HEK293 (cell line): ENCODE measurements around the gene ABLIM2.

ENCODE experiments used
- CTCF ChIA-PET: fragments of 350-600 bp; formaldehyde crosslinking; extraction: SDS; loops from one replicate; lab custom pipeline; 2021; ENCODE audit warnings: antibody characterized with exemption; lab: Yijun Ruan, JAX
- POLR2A ChIA-PET: fragments of 300-600 bp; formaldehyde crosslinking; extraction: SDS; loops from one replicate; lab custom pipeline; 2020; ENCODE audit warnings: antibody characterized with exemption, inconsistent platforms; lab: Yijun Ruan, JAX
- H3K27ac ChIP-seq: fragments of 200-500 bp; sonication (Bioruptor generic); 2 replicates; pipeline ENCODE4 v1.5.1; 2014; ENCODE audit warnings: low read depth, low read length, control low read depth, inconsistent platforms; ENCODE audit errors: extremely low read depth
- H3K36me3 ChIP-seq, 2 experiments: fragments of 200-500 bp in 1 of 2; sonication (Bioruptor generic) in 1 of 2; 1 replicate in 1 of 2; 2 replicates in 1 of 2; pipeline ENCODE4 v1.5.1; 2014 to 2017; ENCODE audit warnings: inconsistent platforms in 2 of 2, low read length in 2 of 2; ENCODE audit not compliant: control insufficient read depth in 2 of 2, insufficient read depth in 1 of 2
- H3K4me1 ChIP-seq: fragments of 200-500 bp; sonication (Bioruptor generic); 2 replicates; pipeline ENCODE4 v1.5.1; 2014; ENCODE audit warnings: mild to moderate bottlenecking, low read length, inconsistent platforms; ENCODE audit not compliant: control insufficient read depth, insufficient read depth
- H3K4me3 ChIP-seq: 2 replicates; pipeline ENCODE4 v1.5.1; 2011; ENCODE audit warnings: low read depth, mild to moderate bottlenecking, control low read depth, low read length, moderate library complexity
- H3K9me3 ChIP-seq: fragments of 200-500 bp; sonication (Bioruptor generic); 2 replicates; pipeline ENCODE4 v1.5.1; 2014; ENCODE audit warnings: low read depth, low read length, inconsistent platforms; ENCODE audit not compliant: control insufficient read depth, insufficient read depth
- ZIC2 ChIP-seq: fragments of 450-650 bp; formaldehyde crosslinking; IDR thresholded peaks from 2 replicates; pipeline ENCODE4 v1.5.1; 2016; ENCODE audit warnings: missing biosample characterization, missing genetic modification characterization
- ZNF121 ChIP-seq: fragments of 450-650 bp; formaldehyde crosslinking; IDR thresholded peaks from 2 replicates; pipeline ENCODE4 v1.5.1; 2016; ENCODE audit warnings: missing biosample characterization, missing genetic modification characterization
- ZNF292 ChIP-seq: fragments of 450-650 bp; formaldehyde crosslinking; IDR thresholded peaks from 2 replicates; pipeline ENCODE4 v1.5.1; 2016; ENCODE audit warnings: low read depth, missing biosample characterization, missing genetic modification characterization, borderline replicate concordance
- ZNF629 ChIP-seq: fragments of 450-650 bp; formaldehyde crosslinking; IDR thresholded peaks from 2 replicates; pipeline ENCODE4 v1.5.1; 2017; ENCODE audit warnings: missing biosample characterization, missing genetic modification characterization
- ZNF654 ChIP-seq: fragments of 450-650 bp; formaldehyde crosslinking; IDR thresholded peaks from 2 replicates; pipeline ENCODE4 v1.5.1; 2016; ENCODE audit warnings: low read depth, missing biosample characterization, missing genetic modification characterization
- ZNF843 ChIP-seq: fragments of 450-650 bp; formaldehyde crosslinking; IDR thresholded peaks from 2 replicates; pipeline ENCODE4 v1.5.1; 2016; ENCODE audit warnings: missing biosample characterization, missing genetic modification characterization
- ZSCAN16 ChIP-seq: fragments of 450-650 bp; formaldehyde crosslinking; IDR thresholded peaks from 2 replicates; pipeline ENCODE4 v1.5.1; 2016; ENCODE audit warnings: missing biosample characterization, missing genetic modification characterization
- TF ChIP-seq, protein P1 (sequence below): fragments of 450-650 bp; formaldehyde crosslinking; IDR thresholded peaks from 2 replicates; pipeline ENCODE4 v1.5.0; 2017; ENCODE audit warnings: missing biosample characterization, missing genetic modification characterization, borderline replicate concordance
- TF ChIP-seq, protein P2 (sequence below): fragments of 450-650 bp; formaldehyde crosslinking; IDR thresholded peaks from 2 replicates; pipeline ENCODE4 v1.5.1; 2016; ENCODE audit warnings: missing biosample characterization, missing genetic modification characterization
- TF ChIP-seq, protein P3 (sequence below): fragments of 450-650 bp; formaldehyde crosslinking; IDR thresholded peaks from 2 replicates; pipeline ENCODE4 v1.5.1; 2016; ENCODE audit warnings: missing biosample characterization, missing genetic modification characterization
- TF ChIP-seq, protein P4 (sequence below): fragments of 450-650 bp; formaldehyde crosslinking; IDR thresholded peaks from 2 replicates; pipeline ENCODE4 v1.5.1; 2017; ENCODE audit warnings: missing biosample characterization, missing genetic modification characterization

Gene ABLIM2

DNA sequence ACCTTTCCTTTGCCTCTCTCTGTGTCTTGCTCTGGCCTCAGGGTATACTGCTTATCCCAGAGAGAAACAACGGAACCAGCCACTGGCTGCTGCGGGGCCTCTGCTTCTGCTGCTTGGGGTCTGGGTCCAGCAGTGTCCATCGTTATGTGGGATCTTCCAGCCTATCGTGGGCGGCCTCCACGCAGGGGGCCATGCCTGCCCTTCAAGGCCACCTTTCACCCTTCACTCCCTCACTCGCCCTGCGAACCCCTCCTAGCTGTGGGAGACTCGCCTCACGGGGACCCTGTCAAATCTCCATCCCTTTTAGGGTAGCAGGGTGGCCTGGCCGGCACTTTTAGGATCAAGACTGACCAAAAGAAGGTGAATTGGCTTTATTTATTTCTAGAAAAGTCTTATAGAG is 19.3 kb upstream of the ABLIM2 start (continued):
- TF ChIP-seq, protein P1, sequence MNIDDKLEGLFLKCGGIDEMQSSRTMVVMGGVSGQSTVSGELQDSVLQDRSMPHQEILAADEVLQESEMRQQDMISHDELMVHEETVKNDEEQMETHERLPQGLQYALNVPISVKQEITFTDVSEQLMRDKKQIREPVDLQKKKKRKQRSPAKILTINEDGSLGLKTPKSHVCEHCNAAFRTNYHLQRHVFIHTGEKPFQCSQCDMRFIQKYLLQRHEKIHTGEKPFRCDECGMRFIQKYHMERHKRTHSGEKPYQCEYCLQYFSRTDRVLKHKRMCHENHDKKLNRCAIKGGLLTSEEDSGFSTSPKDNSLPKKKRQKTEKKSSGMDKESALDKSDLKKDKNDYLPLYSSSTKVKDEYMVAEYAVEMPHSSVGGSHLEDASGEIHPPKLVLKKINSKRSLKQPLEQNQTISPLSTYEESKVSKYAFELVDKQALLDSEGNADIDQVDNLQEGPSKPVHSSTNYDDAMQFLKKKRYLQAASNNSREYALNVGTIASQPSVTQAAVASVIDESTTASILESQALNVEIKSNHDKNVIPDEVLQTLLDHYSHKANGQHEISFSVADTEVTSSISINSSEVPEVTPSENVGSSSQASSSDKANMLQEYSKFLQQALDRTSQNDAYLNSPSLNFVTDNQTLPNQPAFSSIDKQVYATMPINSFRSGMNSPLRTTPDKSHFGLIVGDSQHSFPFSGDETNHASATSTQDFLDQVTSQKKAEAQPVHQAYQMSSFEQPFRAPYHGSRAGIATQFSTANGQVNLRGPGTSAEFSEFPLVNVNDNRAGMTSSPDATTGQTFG (tag by site-specific recombination), result no peak

DNA sequence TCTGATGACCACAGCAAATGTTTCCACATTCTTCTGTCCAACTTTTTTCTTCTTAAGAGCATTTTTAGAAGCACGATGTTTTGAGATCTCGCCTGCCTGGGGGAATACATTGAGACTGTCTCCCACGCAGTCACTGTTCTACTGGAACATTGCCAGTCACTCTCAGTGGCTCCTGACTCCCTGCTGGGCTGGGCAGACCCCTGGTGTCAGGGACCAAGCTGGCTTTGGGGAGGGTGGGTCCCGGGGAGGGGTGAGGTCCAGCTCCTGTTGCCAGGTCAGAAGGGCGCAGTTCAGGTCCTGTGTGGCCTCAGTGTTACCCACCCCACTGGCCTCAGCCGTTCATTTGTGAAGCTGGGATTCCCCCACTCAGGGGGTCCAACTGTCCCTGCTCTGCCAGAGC is 18.9 kb upstream of the ABLIM2 start:
- POLR2A ChIA-PET, result interaction anchor here (0.6 to 1.1 kb wide), 2 partner anchors 13 to 21 kb away, joined by 3 read pairs; partner anchors contain the start of gene SH3TC1
- H3K4me3 ChIP-seq, result no peak overlapping the region
- H3K9me3 ChIP-seq, result no peaks in the 10 kb centered on the region
- no peaks in the 10 kb centered on the region for H3K4me1 ChIP-seq
- TF ChIP-seq, protein P2, sequence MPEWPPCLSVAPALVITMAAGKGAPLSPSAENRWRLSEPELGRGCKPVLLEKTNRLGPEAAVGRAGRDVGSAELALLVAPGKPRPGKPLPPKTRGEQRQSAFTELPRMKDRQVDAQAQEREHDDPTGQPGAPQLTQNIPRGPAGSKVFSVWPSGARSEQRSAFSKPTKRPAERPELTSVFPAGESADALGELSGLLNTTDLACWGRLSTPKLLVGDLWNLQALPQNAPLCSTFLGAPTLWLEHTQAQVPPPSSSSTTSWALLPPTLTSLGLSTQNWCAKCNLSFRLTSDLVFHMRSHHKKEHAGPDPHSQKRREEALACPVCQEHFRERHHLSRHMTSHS (tag by site-specific recombination), result no peak
- 0 out of 2 replicates have a peak, but pooled peaks have one; percentile 15 for TF ChIP-seq ZIC2 (tag by site-specific recombination)
- no peaks in the 10 kb centered on the region for H3K36me3 ChIP-seq
- CTCF ChIA-PET, result interaction anchor here (0.5 to 4.4 kb wide), 23 partner anchors 9 to 240 kb away, joined by 3 to 47 read pairs (median 5); partner anchors contain the start of gene SH3TC1
- H3K27ac ChIP-seq, result no peak overlapping the region

DNA sequence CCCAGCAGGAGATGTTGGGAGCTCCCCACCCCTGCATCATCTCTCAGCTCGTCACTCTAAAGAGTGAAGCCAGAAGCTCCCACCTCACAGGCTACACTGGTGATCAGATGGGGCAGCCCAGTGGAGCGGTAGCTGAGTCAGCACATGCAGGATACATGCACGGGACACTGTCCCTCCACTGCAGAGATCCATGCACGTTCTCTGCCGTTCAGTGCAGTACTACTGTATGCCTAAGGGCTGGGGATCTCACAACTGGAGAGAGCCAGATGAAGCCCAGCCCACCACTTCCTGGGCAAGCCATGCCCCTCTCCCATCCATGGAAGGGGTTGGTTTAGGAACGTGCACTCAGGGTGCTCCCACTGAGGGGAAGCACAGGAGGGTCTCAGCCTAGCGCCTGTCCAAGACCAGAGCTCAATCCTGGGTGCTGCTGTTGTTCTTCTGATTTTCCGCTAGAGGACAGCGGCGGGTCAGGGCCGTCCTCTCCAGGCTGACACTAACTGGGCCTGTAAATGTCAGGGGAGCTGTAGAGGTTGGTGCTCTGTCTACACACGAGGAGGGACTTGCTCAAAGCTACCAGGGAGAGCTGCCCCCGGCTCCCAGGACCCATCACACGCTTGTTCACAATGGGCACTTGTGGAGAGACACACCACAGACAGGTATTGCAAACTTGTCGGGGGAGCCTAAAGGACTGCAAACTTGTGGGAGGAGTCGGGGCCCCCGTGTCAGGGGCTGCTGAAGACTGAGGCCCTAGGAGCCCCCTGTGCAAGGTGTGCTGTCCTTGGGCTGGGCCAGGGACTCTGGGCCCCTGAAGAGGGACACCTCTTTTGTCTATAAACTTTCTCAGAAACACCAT is 18.2 kb upstream of the ABLIM2 start:
- POLR2A ChIA-PET, result interaction anchor here (0.6 to 1.1 kb wide), 3 partner anchors 14 to 48 kb away, joined by 3 read pairs; partner anchors contain the start of gene SH3TC1

More for the DNA sequence above, 18.2 kb upstream of the ABLIM2 start:
- Histone ChIP-seq H3K9me3 (no peaks in the 10 kb centered on the region), H3K4me1 (no peaks in the 10 kb centered on the region), H3K27ac (no peak overlapping the region), H3K4me3 (no peak overlapping the region), H3K36me3 (no peaks in the 10 kb centered on the region)
- CTCF ChIA-PET, result interaction anchor here (0.5 to 4.4 kb wide), 28 partner anchors 10 to 325 kb away, joined by 3 to 47 read pairs (median 4); partner anchors contain the start of gene SH3TC1
- TF ChIP-seq ZNF654 (tag by site-specific recombination), result peak; percentile 68
- no peak for TF ChIP-seq ZNF629 (tag by site-specific recombination)
- peak; percentile 79 for TF ChIP-seq ZNF121
- TF ChIP-seq, protein P3, sequence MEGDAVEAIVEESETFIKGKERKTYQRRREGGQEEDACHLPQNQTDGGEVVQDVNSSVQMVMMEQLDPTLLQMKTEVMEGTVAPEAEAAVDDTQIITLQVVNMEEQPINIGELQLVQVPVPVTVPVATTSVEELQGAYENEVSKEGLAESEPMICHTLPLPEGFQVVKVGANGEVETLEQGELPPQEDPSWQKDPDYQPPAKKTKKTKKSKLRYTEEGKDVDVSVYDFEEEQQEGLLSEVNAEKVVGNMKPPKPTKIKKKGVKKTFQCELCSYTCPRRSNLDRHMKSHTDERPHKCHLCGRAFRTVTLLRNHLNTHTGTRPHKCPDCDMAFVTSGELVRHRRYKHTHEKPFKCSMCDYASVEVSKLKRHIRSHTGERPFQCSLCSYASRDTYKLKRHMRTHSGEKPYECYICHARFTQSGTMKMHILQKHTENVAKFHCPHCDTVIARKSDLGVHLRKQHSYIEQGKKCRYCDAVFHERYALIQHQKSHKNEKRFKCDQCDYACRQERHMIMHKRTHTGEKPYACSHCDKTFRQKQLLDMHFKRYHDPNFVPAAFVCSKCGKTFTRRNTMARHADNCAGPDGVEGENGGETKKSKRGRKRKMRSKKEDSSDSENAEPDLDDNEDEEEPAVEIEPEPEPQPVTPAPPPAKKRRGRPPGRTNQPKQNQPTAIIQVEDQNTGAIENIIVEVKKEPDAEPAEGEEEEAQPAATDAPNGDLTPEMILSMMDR (tag by site-specific recombination), result peak; percentile 59; the same call in 1 of the 2 replicates
- TF ChIP-seq, protein P4, sequence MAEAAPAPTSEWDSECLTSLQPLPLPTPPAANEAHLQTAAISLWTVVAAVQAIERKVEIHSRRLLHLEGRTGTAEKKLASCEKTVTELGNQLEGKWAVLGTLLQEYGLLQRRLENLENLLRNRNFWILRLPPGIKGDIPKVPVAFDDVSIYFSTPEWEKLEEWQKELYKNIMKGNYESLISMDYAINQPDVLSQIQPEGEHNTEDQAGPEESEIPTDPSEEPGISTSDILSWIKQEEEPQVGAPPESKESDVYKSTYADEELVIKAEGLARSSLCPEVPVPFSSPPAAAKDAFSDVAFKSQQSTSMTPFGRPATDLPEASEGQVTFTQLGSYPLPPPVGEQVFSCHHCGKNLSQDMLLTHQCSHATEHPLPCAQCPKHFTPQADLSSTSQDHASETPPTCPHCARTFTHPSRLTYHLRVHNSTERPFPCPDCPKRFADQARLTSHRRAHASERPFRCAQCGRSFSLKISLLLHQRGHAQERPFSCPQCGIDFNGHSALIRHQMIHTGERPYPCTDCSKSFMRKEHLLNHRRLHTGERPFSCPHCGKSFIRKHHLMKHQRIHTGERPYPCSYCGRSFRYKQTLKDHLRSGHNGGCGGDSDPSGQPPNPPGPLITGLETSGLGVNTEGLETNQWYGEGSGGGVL (tag by site-specific recombination), result no peak
- no peak for TF ChIP-seq ZNF292 (tag by site-specific recombination)
- no peak for TF ChIP-seq ZNF843 (tag by site-specific recombination)
- peak; percentile 67; the same call in 1 of the 2 replicates for TF ChIP-seq ZSCAN16
